ENCODE results near the gene RFX2.

- TF ChIP-seq, protein P1, sequence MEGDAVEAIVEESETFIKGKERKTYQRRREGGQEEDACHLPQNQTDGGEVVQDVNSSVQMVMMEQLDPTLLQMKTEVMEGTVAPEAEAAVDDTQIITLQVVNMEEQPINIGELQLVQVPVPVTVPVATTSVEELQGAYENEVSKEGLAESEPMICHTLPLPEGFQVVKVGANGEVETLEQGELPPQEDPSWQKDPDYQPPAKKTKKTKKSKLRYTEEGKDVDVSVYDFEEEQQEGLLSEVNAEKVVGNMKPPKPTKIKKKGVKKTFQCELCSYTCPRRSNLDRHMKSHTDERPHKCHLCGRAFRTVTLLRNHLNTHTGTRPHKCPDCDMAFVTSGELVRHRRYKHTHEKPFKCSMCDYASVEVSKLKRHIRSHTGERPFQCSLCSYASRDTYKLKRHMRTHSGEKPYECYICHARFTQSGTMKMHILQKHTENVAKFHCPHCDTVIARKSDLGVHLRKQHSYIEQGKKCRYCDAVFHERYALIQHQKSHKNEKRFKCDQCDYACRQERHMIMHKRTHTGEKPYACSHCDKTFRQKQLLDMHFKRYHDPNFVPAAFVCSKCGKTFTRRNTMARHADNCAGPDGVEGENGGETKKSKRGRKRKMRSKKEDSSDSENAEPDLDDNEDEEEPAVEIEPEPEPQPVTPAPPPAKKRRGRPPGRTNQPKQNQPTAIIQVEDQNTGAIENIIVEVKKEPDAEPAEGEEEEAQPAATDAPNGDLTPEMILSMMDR (IDR thresholded peaks at IDR 0.05; ENCODE audit: insufficient read depth, low read length, poor library complexity, severe bottlenecking), result no peak
- no peak for TF ChIP-seq EZH2phosphoT487 (conservative IDR thresholded peaks at IDR 0.05; ENCODE audit: low read length)
These were observed 47.2 kb downstream of the RFX2 start for GRCh38 chr19:6062961-6063575.
